SK-N-DZ (cell line): Measurements from ENCODE around the gene DPY19L3.
"Not testable (repeated sequence)": the region's sequence is repeated elsewhere in the genome, so short reads cannot be mapped to it uniquely, and the experiment has no call there.

Experiments
- DNase-seq: peaks from one replicate; pipeline ENCODE4 v3.0.0-alpha.2; 2015; ENCODE audit warnings: low spot score

Gene DPY19L3

GRCh38 chr19:32396046-32396652, 9.4 kb upstream of the DPY19L3 start:
- no peak for DNase-seq

GRCh38 chr19:32397671-32398101, 7.9 kb upstream of the DPY19L3 start:
- no peak for DNase-seq

- no peak for DNase-seq
Measured at GRCh38 chr19:32401992-32402391, 3.6 kb upstream of the DPY19L3 start.

- DNase-seq, result no peak
Measured at GRCh38 chr19:32403291-32403995, 2.1 kb upstream of the DPY19L3 start.

- DNase-seq, result no peak
Measured at GRCh38 chr19:32404213-32404932, 1.2 kb upstream of the DPY19L3 start.

GRCh38 chr19:32404933-32405430, 588 bp upstream of the DPY19L3 start:
- DNase-seq, result no peak

- no peak for DNase-seq
Measured at GRCh38 chr19:32406161-32407003, 812 bp downstream of the DPY19L3 start.

GRCh38 chr19:32407004-32407992, 1.7 kb downstream of the DPY19L3 start:
- DNase-seq, result no peak

- no peak for DNase-seq
Measured at GRCh38 chr19:32415246-32415645, 9.7 kb downstream of the DPY19L3 start.

GRCh38 chr19:32415669-32416068, 10.1 kb downstream of the DPY19L3 start:
- no peak for DNase-seq

GRCh38 chr19:32416749-32417456, 11.3 kb downstream of the DPY19L3 start:
- DNase-seq, result no peak

- no peak for DNase-seq
Measured at GRCh38 chr19:32418155-32418554, 12.6 kb downstream of the DPY19L3 start.

- no peak for DNase-seq
Measured at GRCh38 chr19:32421589-32422361, 16.2 kb downstream of the DPY19L3 start.

GRCh38 chr19:32422435-32422834, 16.9 kb downstream of the DPY19L3 start:
- no peak for DNase-seq

GRCh38 chr19:32423944-32424343, 18.4 kb downstream of the DPY19L3 start:
- not testable (repeated sequence) for DNase-seq

GRCh38 chr19:32427536-32427935, 22.0 kb downstream of the DPY19L3 start:
- no peak for DNase-seq

GRCh38 chr19:32436692-32437091, 31.1 kb downstream of the DPY19L3 start:
- no peak for DNase-seq

GRCh38 chr19:32437096-32437495, 31.5 kb downstream of the DPY19L3 start:
- no peak for DNase-seq

GRCh38 chr19:32438751-32439150, 33.2 kb downstream of the DPY19L3 start:
- no peak for DNase-seq
